Activated T-helper 9 cell treated with anti-CD3 and anti-CD28 coated beads, Interleukin-2, amount 50 U/mL, for 16 hours (primary cell): ENCODE measurements around the gene LSMEM2.

Source experiments
- DNase-seq: peaks from one replicate; pipeline ENCODE4 v3.0.0-alpha.2; 2020; ENCODE audit warnings: low read depth

LSMEM2 gene

DNA sequence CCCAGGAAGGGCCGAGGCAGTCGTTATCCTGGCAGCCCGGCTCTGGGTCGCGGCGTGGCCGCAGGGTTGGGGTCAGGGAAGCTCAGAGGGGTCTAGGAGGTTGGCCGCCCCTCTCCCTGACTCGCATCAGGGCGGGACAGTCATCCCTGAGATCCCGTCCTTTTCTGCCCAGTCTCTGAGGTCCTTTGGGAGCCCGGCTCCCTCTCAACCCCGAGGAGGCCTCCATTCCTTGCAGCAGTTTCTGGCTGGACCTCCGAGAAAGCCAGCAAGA is 43.2 kb downstream of the LSMEM2 start:
- DNase-seq, result no peak

DNA sequence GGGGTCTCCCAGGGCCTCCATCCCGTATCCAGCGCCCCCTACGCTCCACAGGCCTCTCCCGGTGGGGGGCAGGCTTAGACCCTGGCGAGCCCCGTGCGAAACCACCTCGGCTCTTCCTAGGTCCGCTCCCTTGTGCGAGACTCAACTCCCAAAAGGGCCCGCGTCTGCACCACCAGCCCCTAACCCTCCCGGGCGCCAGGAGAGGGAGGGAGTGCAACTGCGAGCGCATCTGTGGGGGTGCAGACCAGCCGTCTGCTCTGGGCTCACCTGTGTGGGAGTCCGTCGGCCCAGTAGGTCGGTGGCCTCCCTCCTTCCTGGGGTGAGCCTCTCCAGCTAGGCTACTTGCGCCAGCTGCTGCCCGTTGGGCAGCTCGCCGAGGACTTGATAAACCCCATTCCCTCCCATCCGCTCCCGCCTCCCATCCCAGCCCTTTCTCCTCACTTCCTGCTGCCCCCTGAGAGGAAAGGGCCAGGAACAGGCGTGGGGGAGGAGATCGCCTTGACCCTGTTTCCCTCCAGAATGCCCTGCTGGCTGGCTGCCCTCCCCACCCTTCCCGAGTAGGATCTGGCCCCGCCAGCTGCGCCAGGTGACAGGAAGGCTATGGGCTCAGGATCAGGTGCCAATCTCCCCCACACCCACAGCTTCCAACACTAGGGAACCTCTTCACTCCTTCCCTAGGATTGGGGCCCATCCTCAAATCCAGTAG is 43.7 kb downstream of the LSMEM2 start, which contains the start of gene HYAL2:
HYAL2 (minus strand) TSS at position 360 of the 706 bp plus-strand sequence. CDS start 2,256 bp downstream, outside the sequence.
- no peak for DNase-seq

DNA sequence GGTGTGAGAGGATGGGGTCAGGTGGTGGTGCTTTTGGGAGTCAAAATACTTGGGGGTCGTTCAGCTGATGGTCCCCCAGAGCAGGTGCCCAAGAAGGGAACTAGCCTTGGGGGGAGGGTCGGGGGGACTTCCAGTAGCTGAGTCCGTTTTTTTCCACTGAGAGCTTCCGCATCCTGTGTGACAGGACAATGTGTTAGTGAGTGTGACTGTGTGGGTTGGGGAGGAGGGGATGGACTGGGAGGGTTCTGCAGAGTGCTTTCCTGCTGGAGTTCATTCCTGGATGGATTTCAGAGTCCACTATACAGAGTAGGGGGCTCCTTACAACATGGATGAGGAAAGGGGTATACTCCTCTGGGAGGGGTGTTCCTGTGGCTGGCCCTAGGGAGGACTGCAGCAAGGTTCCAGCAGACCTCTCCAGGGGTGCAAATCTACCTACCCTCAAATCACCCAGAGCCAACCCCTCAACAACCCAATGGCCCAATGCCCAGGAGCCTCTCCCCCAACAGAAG is 44.3 kb downstream of the LSMEM2 start:
- DNase-seq, result no peak

DNA sequence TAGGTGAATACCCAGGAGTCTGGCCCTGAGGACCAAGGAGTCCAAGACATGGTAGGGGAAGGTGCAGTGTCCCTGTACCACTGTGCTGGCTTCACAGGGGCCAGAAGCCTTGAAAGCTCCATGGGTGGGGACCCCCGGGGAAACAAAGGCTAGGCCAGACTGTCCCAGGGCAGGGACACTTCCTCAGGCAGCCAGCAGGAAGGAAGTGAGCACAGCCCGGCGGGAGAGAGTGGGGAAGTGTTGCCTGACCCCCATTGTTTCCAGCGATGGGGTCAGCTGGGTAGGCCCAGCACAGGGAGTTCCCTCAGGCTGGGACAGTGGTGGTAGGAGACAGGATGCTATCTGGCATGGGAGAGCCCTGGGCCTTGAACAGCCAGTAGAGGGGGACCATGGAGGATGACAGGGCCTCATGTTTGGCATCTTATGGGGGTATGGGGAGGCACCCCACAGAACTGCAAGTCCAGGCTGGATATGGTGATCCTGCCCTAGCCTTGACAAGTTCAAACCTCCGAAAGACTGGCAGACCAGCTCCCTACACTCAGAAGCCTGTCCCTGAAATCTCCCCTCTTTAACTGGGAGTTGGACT is 44.8 kb downstream of the LSMEM2 start:
- no peak for DNase-seq

DNA sequence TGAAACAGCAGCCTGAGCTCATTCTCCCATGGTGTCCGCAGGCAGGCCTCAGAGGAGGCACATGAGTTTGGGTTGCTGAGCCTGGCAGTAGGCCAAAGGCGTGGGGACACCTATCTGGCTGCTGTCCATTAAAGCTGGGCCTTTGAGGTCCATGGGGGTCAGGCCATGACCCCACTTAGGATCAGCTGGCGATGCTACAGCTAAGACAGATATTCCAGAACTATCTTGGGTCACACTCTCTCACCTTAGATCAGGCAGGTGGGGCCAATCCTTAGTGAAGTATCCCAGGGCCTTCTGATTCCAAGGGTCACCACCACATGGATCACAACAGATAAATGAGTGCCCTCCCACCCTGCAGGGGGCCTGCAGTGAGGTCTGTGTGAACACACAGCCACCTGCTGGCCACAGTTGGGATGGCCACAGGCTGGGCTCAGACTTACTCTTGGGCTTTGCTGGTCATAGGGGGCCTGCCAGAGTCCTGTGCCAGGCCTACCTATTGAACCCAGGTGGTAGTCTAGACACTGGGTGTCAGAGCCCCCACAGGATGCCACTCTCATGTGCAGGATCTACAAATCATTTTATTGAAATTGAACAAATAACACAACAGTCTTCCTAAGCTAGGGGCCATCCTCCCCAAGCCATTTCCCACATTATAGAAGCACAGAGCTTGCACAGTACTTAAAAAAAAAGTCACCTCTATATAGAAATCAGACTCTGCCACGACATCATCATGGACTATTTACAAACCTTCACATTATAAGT is 45.6 kb downstream of the LSMEM2 start:
- peak; percentile 40 for DNase-seq

DNA sequence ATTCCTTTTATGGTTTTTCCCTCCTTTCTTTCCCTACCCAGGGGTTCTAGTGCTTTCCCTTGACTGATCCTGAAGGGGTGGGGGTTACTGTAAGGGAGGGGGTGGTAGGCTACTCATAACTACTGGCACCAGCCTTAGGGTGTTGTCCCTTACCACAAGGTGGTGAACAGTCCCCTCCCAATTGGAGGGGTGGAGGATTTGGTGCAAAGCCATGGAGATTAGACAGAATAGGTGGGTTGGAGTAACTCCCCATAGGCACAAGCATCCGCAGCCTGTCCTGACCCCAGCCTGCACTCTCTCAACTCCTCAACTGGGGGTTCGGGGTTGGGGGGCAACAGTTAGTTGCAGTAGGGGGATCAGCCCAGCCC is 46.2 kb downstream of the LSMEM2 start:
- no peak for DNase-seq

DNA sequence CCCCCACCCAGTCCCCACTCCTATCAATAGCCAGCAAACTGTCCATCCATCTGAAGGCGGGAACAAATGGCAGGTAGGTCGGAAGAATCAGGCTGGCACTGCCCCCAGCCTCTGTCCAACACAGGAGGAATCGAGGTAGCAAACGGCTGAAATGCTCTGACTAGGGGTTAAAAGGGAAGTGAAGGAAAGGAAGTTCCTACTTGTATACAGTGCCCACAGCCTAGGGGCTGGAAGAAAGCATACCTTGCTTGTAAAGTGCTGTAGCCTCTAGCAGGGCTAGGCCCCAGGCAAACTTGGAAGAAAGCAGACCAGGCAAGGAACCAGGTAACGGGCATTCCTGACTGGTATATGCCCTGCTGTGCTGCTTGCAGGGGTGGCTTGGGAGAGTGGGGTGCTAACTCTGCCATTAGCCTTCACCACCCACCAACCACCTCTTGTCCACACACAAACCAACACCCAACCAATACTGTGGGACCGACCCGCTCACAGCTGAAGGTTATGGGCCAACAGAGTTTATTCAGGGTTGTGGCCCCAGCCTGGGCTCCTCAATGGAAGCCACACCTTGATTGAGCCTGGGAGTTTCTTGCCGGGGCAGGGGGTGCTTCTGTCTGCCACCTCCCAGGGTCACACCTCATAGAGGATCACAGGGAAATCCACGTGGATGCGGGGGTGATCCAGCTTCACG is 46.8 kb downstream of the LSMEM2 start:
- DNase-seq, result no peak

DNA sequence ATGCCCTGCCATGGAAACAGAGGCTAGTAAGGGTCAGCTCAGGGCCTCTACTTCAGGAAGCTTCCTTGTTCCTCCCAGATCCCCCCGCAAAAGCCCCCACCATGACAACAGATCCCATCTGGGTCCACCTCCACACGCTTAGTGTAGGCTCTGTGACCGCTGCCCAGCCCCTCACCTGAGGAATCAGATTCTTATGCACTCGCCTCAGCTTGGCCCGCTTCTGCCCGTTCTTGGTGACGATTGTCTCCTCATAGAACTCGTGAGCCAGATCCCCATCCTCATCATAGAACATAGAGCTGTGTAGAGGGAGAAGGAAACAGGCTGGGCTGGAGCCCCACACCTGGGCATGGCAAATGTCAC is 47.3 kb downstream of the LSMEM2 start:
- DNase-seq, result no peak

DNA sequence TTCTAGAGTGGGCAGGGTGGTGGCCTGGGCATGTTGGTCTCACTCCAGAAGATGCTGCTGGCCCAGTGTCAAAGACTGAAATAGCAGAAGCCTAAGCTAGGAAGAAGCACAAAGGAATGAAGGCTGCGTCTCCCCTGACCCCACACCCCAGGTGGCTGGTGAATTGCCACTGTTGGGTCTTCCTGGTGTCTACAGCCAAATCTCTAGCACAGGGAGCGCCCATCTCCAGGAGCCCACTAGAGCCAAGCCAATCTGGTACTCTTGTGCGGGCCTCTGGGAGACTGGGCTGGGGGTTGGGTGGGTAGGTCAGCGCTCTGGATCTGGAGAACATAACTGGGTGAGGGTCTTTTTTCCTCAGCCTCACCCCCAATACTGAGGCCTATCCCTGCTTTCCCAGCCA is 48.2 kb downstream of the LSMEM2 start:
- no peak for DNase-seq

DNA sequence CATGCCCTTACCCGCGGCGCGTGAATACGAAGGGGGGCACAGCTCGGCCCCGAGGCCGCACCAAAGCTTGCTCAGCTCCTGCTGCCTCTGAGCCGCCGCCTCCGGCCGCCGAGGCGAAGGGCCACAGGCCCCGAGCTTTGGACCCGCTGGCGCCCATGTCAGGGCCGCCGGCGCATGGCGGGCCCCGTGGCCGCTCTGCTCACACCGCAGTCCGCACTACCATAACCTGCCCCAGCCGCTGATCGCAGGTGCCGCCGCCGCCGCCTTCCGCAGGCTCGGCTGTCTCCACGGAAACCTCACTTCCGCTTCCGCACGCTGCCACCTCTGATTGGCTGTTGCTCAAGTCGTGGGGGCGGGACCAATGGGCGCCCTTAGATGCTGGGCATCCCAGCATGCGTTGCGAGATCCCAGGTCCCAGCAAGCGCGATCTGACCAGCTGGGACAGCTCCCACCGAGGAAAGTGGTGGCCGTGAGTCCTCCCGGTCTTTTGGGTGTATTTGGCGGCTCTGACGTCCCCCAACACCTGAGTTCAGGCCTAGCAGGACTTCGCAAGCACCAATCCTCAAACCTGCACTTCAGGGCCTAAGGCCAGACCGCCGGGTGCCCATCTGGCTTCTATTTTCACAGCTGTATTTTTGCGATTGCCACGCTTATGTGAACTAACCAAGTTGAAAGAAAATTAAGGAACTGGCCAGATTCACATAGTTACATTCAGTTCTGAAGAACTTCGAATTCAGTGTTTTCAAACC is 49.2 kb downstream of the LSMEM2 start, which contains the start of gene TUSC2:
TUSC2 (minus strand) TSS at position 281 of the 749 bp plus-strand sequence; CDS start at position 157, 124 bp downstream.
- peak; percentile 92 for DNase-seq

DNA sequence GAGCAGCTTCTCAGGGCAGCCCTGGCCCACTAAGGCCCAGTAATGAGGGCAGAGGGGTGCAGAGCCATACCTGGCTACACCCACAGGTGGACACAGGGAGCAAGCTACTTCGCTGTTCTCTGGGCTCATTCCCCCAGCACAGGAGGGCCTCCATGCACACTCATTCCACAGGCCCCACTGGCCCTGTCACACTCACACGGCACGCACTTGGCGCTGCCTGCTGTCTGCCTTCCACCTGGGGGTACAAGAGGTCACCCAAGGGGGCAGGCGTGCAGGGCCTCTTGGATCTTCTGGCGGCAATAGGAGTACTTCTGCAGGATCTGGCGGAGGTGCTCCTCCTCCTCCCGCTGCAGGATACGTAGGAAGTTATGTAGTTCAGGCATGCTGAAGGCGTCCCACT is 51.4 kb downstream of the LSMEM2 start:
- DNase-seq, result no peak

DNA sequence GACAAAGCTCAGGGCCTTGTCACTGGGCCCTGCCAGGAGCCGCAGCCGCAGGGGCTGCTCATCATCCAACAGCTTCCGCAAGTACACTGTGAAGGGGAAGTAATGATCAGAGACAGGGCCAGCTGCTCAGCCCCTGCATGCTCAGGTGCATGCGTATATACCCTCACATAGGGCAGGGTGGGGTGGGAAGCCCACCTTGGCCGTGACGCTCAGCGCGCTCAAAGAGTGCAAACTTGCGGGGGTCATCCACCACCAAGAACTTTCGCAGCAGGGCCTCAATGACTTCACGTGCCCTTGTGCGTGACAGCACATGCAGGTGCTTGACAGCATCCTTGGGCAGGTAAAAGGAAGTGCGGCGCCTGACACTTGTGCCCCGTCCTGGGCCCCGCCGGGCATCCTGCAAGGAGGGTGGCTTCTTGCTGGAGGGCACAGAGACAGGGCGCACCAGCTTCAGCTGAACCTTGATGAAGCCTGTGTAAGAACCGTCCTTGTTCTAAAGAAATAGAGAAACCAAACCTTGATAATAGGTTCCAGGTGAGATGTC is 52.5 kb downstream of the LSMEM2 start:
- no peak for DNase-seq

DNA sequence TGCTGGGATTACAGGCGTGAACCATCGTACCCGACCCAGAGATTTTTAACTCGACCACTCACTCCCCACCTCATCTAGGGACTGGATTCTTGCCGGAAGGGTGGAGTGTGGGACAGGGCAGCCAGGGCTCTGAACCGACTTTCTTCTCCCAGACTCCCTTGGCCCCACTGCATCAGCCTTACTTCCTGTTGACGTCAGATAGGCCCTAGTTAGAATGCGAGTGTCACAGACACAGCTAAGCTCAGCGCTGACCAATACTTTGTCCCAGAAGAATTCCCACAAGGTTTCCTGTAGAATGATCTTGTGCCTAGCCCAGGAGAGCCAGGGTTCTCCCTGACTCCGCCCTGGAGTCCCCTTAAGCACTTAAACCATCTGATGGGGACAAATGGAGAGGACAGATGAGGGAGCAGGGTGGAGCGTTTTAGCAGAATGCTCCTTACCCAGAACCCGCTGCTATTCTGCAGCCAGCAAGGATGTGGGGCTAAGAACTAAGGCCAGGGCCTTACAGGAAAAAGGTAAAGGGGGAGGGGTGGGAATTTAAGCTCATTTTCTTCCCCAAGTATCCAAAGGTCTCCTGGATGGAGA is 54.9 kb downstream of the LSMEM2 start:
- DNase-seq, result no peak

DNA sequence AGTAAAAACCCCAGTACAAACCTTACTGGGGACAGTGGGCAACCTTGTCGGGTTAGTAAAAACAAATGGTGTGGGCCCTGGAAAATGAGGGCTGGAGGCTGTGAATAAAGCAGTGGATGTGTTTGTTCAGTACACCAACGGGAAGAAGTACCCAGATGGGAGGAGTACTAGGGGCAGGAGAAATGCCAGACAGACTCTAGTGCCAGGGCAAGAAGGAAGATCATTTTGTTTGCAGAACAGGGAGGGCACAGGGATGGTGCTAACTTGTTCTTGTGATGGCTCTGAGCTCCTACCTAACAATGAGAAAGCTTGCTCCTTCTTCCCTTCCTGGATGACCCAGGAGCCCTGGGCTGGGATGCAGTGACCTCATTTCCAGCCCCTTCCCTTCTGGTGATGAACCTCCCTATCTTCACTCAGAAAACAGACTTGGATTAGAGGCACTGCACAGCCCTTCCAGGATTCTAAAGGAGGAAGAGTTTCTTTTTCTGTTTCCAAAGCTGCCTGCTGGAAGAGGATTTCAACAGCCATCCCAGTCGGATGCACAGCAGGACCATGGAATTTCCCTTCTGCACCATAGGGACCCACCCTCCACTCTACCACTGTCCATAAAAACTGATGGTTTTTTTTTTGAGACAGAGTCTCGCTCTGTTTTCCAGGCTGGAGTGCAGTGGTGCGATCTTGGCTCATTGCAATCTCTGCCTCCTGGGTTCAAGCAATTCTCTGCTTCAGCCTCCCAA is 55.6 kb downstream of the LSMEM2 start:
- no peak for DNase-seq

DNA sequence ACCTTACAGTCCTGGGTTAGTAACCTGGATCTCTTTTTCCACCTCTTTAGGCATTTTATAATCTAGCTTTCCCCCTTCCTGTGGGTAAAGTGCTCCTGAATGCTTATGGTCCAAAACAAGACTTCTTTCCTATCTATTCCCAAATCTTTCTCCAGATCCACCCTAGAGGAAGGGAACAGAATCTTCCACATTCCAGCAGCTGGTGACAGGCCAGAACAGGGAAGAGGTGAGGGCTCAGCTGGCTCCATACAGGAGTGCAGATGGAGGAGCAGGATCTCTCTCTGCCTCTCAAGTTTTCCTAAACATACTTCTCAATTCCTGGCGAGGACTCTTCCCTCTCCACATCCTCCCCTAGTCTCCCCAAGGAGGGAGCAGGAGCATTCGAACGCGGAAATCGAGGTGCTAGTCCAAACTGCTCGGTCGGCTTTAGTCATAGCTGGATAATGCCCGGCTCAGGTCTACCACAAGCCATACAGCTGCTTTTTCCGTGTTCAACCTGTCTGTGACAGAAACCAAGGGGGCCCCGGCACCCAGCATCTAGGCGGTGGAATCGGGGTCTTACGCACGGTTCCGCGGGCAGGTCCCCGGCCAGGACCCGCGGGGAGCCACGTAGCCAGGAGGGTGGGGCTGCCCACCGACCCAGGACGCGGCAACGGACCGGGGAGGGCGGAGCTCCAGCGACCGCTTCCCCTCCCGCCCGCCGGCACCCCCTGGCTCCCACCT is 57.7 kb downstream of the LSMEM2 start:
- DNase-seq, result no peak

DNA sequence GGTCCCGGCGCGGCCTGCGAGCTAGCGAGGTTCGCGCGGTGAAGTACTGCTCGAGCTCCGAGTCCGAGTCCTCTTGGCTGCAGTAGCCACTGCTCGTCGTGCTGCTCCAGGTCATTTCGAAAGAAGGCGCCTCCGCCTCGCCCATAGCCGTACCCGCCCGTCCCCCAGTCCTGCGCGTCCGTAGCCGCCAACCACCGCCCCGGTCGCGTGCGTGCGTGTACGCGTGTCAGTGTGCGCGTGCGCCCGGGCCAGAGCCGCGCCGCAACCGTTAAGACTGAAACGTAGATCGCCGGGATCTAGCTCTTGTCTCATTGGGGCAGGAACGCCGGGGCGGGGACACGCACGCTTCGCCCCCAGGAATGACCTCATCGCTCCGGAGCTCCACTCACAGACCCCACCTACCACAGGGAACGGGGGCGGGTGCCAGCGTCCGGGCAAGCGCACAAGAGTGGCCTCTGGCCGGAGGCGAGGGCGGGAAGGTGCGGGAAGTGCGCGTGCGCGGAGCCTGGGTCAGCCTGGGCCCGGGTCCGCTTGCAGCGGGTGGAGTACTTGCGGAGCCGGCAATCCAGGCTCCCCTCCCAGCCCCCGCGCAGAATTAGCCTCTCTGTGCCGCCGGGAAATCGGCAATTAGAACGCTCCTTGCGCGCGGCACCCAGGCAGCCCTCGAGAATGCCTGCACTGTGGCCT is 58.4 kb downstream of the LSMEM2 start:
- peak; percentile 94 for DNase-seq
